Measurements from ENCODE around the gene STX5. TPM values are rescaled to one million over a fixed set of nuclear protein-coding genes. Genes with fewer than 3 reads are reported as not detected.

The STX5 gene
- total and polyA plus RNA-seq, 7 donors: 16.0 to 24.6 (median 21.0) TPM

- TF ChIP-seq CTCF (IDR thresholded peaks at IDR 0.05): no peak
- H3K36me3 ChIP-seq (ENCODE audit: insufficient read depth in 1 of 2, low read depth in 1 of 2): peaks cover 12 to 25% of the 10 kb centered on the region in 2 donors
- ATAC-seq (no peak), DNase-seq (peak in 1 of 2 donors; percentile 27)
- H3K27me3 ChIP-seq (ENCODE audit: insufficient read depth in 3 of 3, low read length in 2 of 3): no peaks in the 10 kb centered on the region
- H3K27ac ChIP-seq: peak overlapping the region; percentile 100
- intact Hi-C loops (cut with DNase I): no loop called here
- H3K9me3 ChIP-seq: no peaks in the 10 kb centered on the region
- H3K4me1 ChIP-seq: peaks cover 39% of the 10 kb centered on the region
- WGBS, 3 donors: 41 to 51% (median 41%) methylated on average over 7 of the region's 7 CpGs
- H3K4me3 ChIP-seq: peak overlapping the region; percentile 99
Observed at GRCh38 chr11:62879235-62879978, 47.6 kb upstream of the STX5 start.

- intact Hi-C loops (cut with DNase I): no loop called here
- H3K36me3 ChIP-seq (ENCODE audit: insufficient read depth in 1 of 2, low read depth in 1 of 2): no peaks in the 10 kb centered on the region
- H3K27ac ChIP-seq: no peak overlapping the region
- no peak overlapping the region for H3K4me3 ChIP-seq
- DNase-seq: no peak
- TF ChIP-seq CTCF (IDR thresholded peaks at IDR 0.05): no peak
- ATAC-seq: no peak
- H3K4me1 ChIP-seq: peaks cover 14% of the 10 kb centered on the region
- 90 to 93% (median 92%) methylated on average over 6 of the region's 6 CpGs for WGBS, 3 donors
- H3K9me3 ChIP-seq: no peaks in the 10 kb centered on the region
- no peaks in the 10 kb centered on the region for H3K27me3 ChIP-seq (ENCODE audit: insufficient read depth in 3 of 3, low read length in 2 of 3)
Observed at GRCh38 chr11:62876712-62877111, 44.9 kb upstream of the STX5 start.

- no peak for ATAC-seq
Observed at GRCh38 chr11:62875698-62876478, 44.0 kb upstream of the STX5 start.

GRCh38 chr11:62874851-62875250, 43.0 kb upstream of the STX5 start:
- Histone ChIP-seq H3K9me3 (no peaks in the 10 kb centered on the region), H3K4me1 (peaks cover 11% of the 10 kb centered on the region), H3K27ac (no peak overlapping the region), H3K36me3 (ENCODE audit: insufficient read depth in 1 of 2, low read depth in 1 of 2) (no peaks in the 10 kb centered on the region), H3K27me3 (ENCODE audit: insufficient read depth in 3 of 3, low read length in 2 of 3) (no peaks in the 10 kb centered on the region), H3K4me3 (no peak overlapping the region)
- TF ChIP-seq CTCF (IDR thresholded peaks at IDR 0.05): no peak
- intact Hi-C loops (cut with DNase I): no loop called here
- no peak for ATAC-seq
- DNase-seq: no peak
- 71 to 83% (median 76%) methylated on average over 7 of the region's 7 CpGs for WGBS, 3 donors

More at GRCh38 chr11:62875698-62876478, 44.0 kb upstream of the STX5 start:
- H3K27ac ChIP-seq: no peak overlapping the region
- H3K9me3 ChIP-seq: no peaks in the 10 kb centered on the region
- H3K4me1 ChIP-seq: peaks cover 14% of the 10 kb centered on the region
- 84 to 92% (median 88%) methylated on average over 5 to 7 of the region's 7 CpGs for WGBS, 3 donors
- intact Hi-C loops (cut with DNase I): no loop called here
- no peaks in the 10 kb centered on the region for H3K27me3 ChIP-seq (ENCODE audit: insufficient read depth in 3 of 3, low read length in 2 of 3)
- no peaks in the 10 kb centered on the region for H3K36me3 ChIP-seq (ENCODE audit: insufficient read depth in 1 of 2, low read depth in 1 of 2)
- no peak for TF ChIP-seq CTCF (IDR thresholded peaks at IDR 0.05)
- no peak overlapping the region for H3K4me3 ChIP-seq
- no peak for DNase-seq
